MM.1S (cell line): Measurements from ENCODE around the gene ADAMTS12.

ENCODE experiments used
- DNase-seq: peaks from one replicate; pipeline ENCODE4 v3.0.0-alpha.2; 2015
- H2AFZ ChIP-seq: fragments of 300-600 bp; sonication (generic); 2 replicates; pipeline ENCODE4 v1.6.0; 2016; ENCODE audit warnings: antibody characterized with exemption, low read length
- H3F3A ChIP-seq: fragments of 300-600 bp; sonication (generic); 2 replicates; pipeline ENCODE4 v1.6.1; 2016; ENCODE audit warnings: mild to moderate bottlenecking, antibody characterized with exemption, low read length, moderate library complexity, mixed read lengths; ENCODE audit not compliant: insufficient read depth
- H3K27ac ChIP-seq: fragments of 300-600 bp; sonication (generic); 2 replicates; pipeline ENCODE4 v1.5.1; 2016; ENCODE audit warnings: mild to moderate bottlenecking, low read length
- H3K27me3 ChIP-seq: fragments of 300-600 bp; sonication (generic); replicated peaks from 2 replicates; pipeline ENCODE4 v1.6.0; 2016; ENCODE audit warnings: low read length; ENCODE audit not compliant: insufficient read depth
- H3K36me3 ChIP-seq: fragments of 300-600 bp; sonication (generic); replicated peaks from 2 replicates; pipeline ENCODE4 v1.6.1; 2016; ENCODE audit warnings: mild to moderate bottlenecking, low read length, mixed read lengths; ENCODE audit not compliant: insufficient read depth
- H3K4me1 ChIP-seq: fragments of 300-600 bp; sonication (generic); 2 replicates; pipeline ENCODE4 v1.6.1; 2016; ENCODE audit warnings: low read length, mixed read lengths
- H3K4me2 ChIP-seq: fragments of 300-600 bp; sonication (generic); 2 replicates; pipeline ENCODE4 v1.6.0; 2016; ENCODE audit warnings: low read depth, low read length
- H3K4me3 ChIP-seq: fragments of 300-600 bp; sonication (generic); 2 replicates; pipeline ENCODE4 v1.5.1; 2016; ENCODE audit warnings: low read length, mixed read lengths
- H3K79me2 ChIP-seq: fragments of 300-600 bp; sonication (generic); 2 replicates; pipeline ENCODE4 v1.6.1; 2016; ENCODE audit warnings: mixed run types, low read length, mixed read lengths
- H3K9ac ChIP-seq: fragments of 300-600 bp; sonication (generic); 2 replicates; pipeline ENCODE4 v1.6.1; 2016; ENCODE audit warnings: low read length, mixed read lengths
- H3K9me2 ChIP-seq: fragments of 300-600 bp; sonication (generic); replicated peaks from 2 replicates; pipeline ENCODE4 v1.6.1; 2016; ENCODE audit warnings: mild to moderate bottlenecking, low read length, mixed read lengths; ENCODE audit not compliant: insufficient read depth
- H3K9me3 ChIP-seq: fragments of 300-600 bp; sonication (generic); replicated peaks from 2 replicates; pipeline ENCODE4 v1.6.1; 2016; ENCODE audit warnings: mild to moderate bottlenecking, low read length, mixed read lengths; ENCODE audit not compliant: insufficient read depth
- H4K20me1 ChIP-seq: fragments of 300-600 bp; sonication (generic); 2 replicates; pipeline ENCODE4 v1.6.1; 2016; ENCODE audit warnings: mild to moderate bottlenecking, low read length, moderate library complexity, mixed read lengths; ENCODE audit not compliant: insufficient read depth
- CTCF ChIP-seq: fragments of 300-600 bp; sonication (generic); IDR thresholded peaks from 2 replicates; pipeline ENCODE4 v1.5.1; 2016; ENCODE audit warnings: antibody characterized with exemption, low read length, mixed read lengths
- EZH2 ChIP-seq: fragments of 300-600 bp; sonication (generic); optimal IDR thresholded peaks from 2 replicates; pipeline ENCODE3; 2017; ENCODE audit warnings: low read depth, mild to moderate bottlenecking, antibody characterized with exemption, low read length, mixed read lengths
- EZH2phosphoT487 ChIP-seq: fragments of 300-600 bp; sonication (generic); IDR thresholded peaks from 2 replicates; pipeline ENCODE4 v1.6.1; 2018; ENCODE audit warnings: antibody characterized with exemption, low read length

The ADAMTS12 gene

GRCh38 chr5:33842456-33842855 lies 49.3 kb downstream of the ADAMTS12 start:
- H3F3A ChIP-seq = no peaks in the 10 kb centered on the region
- no peaks in the 10 kb centered on the region for H3K4me1 ChIP-seq
- no peaks in the 10 kb centered on the region for H3K9me3 ChIP-seq
- TF ChIP-seq EZH2 (no peak), CTCF (no peak), EZH2phosphoT487 (no peak)
- no peak overlapping the region for H3K4me2 ChIP-seq
- H3K36me3 ChIP-seq = no peaks in the 10 kb centered on the region
- no peak overlapping the region for H3K27ac ChIP-seq
- no peaks in the 10 kb centered on the region for H3K79me2 ChIP-seq
- DNase-seq = no peak
- no peak overlapping the region for H3K9ac ChIP-seq
- H3K4me3 ChIP-seq = no peak overlapping the region
- H4K20me1 ChIP-seq = no peaks in the 10 kb centered on the region
- H3K27me3 ChIP-seq = no peaks in the 10 kb centered on the region
- no peaks in the 10 kb centered on the region for H3K9me2 ChIP-seq
- no peak overlapping the region for H2AFZ ChIP-seq

DNA sequence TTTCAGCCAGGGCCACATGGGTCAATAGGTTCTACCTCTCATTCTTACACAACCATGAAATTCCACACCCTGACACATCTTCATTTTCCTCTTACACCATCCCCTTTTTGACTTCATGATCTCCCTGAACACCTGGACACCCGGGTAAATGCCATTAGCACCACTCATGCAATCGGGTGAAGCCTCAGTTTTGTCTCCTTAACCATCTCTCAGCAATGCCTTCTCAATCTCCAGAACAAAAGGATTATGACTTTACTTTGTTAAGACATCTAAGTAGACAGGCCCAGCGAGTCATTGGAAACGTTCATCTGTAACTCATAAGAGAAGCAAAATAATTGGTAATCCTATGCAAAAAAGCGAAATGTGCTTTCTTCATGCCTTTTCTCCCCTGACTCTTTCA lies 49.9 kb downstream of the ADAMTS12 start:
- DNase-seq = no peak
- Histone ChIP-seq H4K20me1 (no peaks in the 10 kb centered on the region), H3K4me1 (no peaks in the 10 kb centered on the region), H3F3A (no peaks in the 10 kb centered on the region), H3K4me2 (no peak overlapping the region), H3K36me3 (no peaks in the 10 kb centered on the region), H3K27me3 (no peaks in the 10 kb centered on the region), H2AFZ (no peak overlapping the region), H3K9me2 (no peaks in the 10 kb centered on the region), H3K27ac (no peak overlapping the region), H3K9ac (no peak overlapping the region), H3K9me3 (no peaks in the 10 kb centered on the region), H3K4me3 (no peak overlapping the region), H3K79me2 (no peaks in the 10 kb centered on the region)
- no peak for TF ChIP-seq EZH2

DNA sequence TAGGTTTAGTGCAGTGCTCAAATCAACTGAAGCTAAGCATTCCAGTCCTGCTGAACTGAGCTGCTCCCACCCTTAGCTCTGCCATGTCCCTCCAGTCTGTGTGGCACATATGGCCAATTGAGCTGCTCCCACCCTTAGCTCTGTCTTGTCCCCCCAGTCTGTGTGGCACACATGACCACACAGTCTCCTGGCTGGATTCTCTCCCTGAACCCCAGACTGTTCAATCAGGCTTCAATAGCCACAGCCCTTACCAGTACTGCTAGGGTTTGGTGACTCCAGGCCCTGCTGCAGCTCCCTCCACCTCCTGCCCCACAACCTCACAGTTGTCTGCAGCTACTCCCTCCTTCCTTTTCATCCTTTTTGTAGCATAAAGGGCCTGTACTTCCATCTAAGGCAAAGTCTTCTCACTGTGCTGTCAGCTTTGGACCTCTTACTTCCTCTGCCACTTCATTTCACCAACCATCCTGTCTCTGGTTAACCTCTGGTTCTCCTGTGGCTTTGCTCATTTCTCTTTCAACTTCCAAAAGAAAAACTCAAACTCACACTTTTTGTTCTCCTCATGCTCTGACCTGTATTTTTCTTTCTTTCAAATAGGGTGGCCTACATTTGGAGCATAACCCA lies 50.8 kb downstream of the ADAMTS12 start:
- Histone ChIP-seq H3F3A (no peaks in the 10 kb centered on the region), H2AFZ (no peak overlapping the region), H3K9ac (no peak overlapping the region), H3K27me3 (no peaks in the 10 kb centered on the region), H4K20me1 (no peaks in the 10 kb centered on the region), H3K9me2 (no peaks in the 10 kb centered on the region), H3K36me3 (no peaks in the 10 kb centered on the region), H3K4me1 (no peaks in the 10 kb centered on the region), H3K27ac (no peak overlapping the region), H3K79me2 (no peaks in the 10 kb centered on the region), H3K4me2 (no peak overlapping the region), H3K9me3 (no peaks in the 10 kb centered on the region), H3K4me3 (no peak overlapping the region)
- no peak for TF ChIP-seq EZH2
- no peak for TF ChIP-seq CTCF
- no peak for TF ChIP-seq EZH2phosphoT487
- DNase-seq = no peak

DNA sequence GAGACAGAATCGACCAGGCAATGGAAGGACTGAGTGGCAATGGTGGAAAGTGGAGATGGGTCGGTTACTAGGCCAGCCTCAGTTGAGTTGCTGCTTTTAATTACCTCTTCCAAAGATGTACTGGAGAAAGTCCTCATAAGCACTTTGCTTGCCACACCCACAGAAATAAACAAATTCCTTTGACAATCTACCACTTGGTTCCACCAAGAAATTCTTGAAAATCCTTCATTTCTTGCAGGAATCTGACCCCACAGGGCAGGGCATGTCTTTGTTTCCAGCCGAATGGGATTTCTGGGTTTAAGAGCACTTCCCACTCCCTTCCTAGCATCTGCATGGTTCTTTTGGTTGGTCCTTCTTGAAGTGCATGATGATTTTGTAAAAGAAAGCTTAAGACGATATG lies 54.5 kb downstream of the ADAMTS12 start:
- no peak for DNase-seq
- Histone ChIP-seq H4K20me1 (no peaks in the 10 kb centered on the region), H3K9ac (no peak overlapping the region), H3K4me1 (no peaks in the 10 kb centered on the region), H3K79me2 (no peaks in the 10 kb centered on the region), H3K27ac (no peak overlapping the region), H3K27me3 (no peaks in the 10 kb centered on the region), H3K4me3 (no peak overlapping the region), H3K4me2 (no peak overlapping the region), H3K9me2 (no peaks in the 10 kb centered on the region), H3K36me3 (no peaks in the 10 kb centered on the region), H3F3A (no peaks in the 10 kb centered on the region), H3K9me3 (no peaks in the 10 kb centered on the region), H2AFZ (no peak overlapping the region)
- TF ChIP-seq EZH2 (no peak), EZH2phosphoT487 (no peak), CTCF (no peak)
